HepG2 (cell line): ENCODE measurements around the gene NHERF2. TPM values are rescaled to one million over a fixed set of nuclear protein-coding genes. Genes with fewer than 3 reads are reported as not detected.

Experiments
- BRCA1 ChIP-seq: sonication (generic); formaldehyde crosslinking; IDR thresholded peaks from 2 replicates; pipeline ENCODE4 v1.4.0; 2020; ENCODE audit warnings: missing genetic modification reagents
- BRD4 ChIP-seq: sonication (generic); formaldehyde crosslinking; IDR thresholded peaks from 2 replicates; pipeline ENCODE4 v1.4.0; 2020; ENCODE audit warnings: missing genetic modification reagents
- DBP ChIP-seq: sonication (generic); formaldehyde crosslinking; IDR thresholded peaks from 2 replicates; pipeline ENCODE4 v1.4.0; 2020; ENCODE audit warnings: missing genetic modification reagents; ENCODE audit errors: not compliant biosample characterization
- FOXK2 ChIP-seq: fragments of 450-650 bp; IDR thresholded peaks from 2 replicates; pipeline ENCODE4 v1.6.1; 2016
- FOXP1 ChIP-seq, 2 experiments: fragments of 450-650 bp in 1 of 2; IDR thresholded peaks; 2 replicates each; pipeline ENCODE4 v1.6.1; 2017 to 2018; ENCODE audit warnings: antibody characterized with exemption in 1 of 2
- HINFP ChIP-seq: sonication (generic); formaldehyde crosslinking; IDR thresholded peaks from 2 replicates; pipeline ENCODE4 v1.4.0; 2020; ENCODE audit warnings: low read depth, mild to moderate bottlenecking, missing genetic modification reagents
- HMGXB3 ChIP-seq: sonication (generic); formaldehyde crosslinking; IDR thresholded peaks from 2 replicates; pipeline ENCODE4 v1.4.0; 2020; ENCODE audit warnings: missing genetic modification reagents, borderline replicate concordance
- KDM5A ChIP-seq: fragments of 200-600 bp; sonication (generic); IDR thresholded peaks from 2 replicates; pipeline ENCODE4 v1.7.0; 2018; ENCODE audit warnings: antibody characterized with exemption, mild to moderate bottlenecking, low read length, borderline replicate concordance
- MNT ChIP-seq: fragments of 450-650 bp; IDR thresholded peaks from 2 replicates; pipeline ENCODE4 v1.6.1; 2016
- NR2F6 ChIP-seq, 2 experiments: IDR thresholded peaks; 2 replicates each; pipeline ENCODE4 v1.6.1; 2016; ENCODE audit warnings: antibody characterized with exemption in 1 of 2, mild to moderate bottlenecking in 1 of 2
- RARA ChIP-seq: IDR thresholded peaks from 2 replicates; pipeline ENCODE4 v1.6.1; 2016; ENCODE audit warnings: missing genetic modification reagents, missing compliant biosample characterization
- SOX5 ChIP-seq: IDR thresholded peaks from 2 replicates; pipeline ENCODE4 v1.6.1; 2016; ENCODE audit warnings: borderline replicate concordance
- ZBTB14 ChIP-seq: sonication (generic); formaldehyde crosslinking; IDR thresholded peaks from 2 replicates; pipeline ENCODE4 v1.4.0; 2020; ENCODE audit warnings: missing genetic modification reagents
- ZFP36L2 ChIP-seq: sonication (generic); formaldehyde crosslinking; IDR thresholded peaks from 2 replicates; pipeline ENCODE4 v1.4.0; 2020; ENCODE audit warnings: missing genetic modification reagents
- ZNF256 ChIP-seq: sonication (generic); formaldehyde crosslinking; conservative IDR thresholded peaks from 2 replicates; pipeline ENCODE4 v1.4.0; 2020; ENCODE audit warnings: missing genetic modification reagents
- ZNF570 ChIP-seq: sonication (generic); formaldehyde crosslinking; IDR thresholded peaks from 2 replicates; pipeline ENCODE4 v1.4.0; 2020; ENCODE audit warnings: mild to moderate bottlenecking, missing genetic modification reagents, borderline replicate concordance
- ZNF7 ChIP-seq: IDR thresholded peaks from 2 replicates; pipeline ENCODE4 v1.6.1; 2016; ENCODE audit warnings: missing biosample characterization, missing genetic modification reagents
- ZNF747 ChIP-seq: sonication (generic); formaldehyde crosslinking; IDR thresholded peaks from 2 replicates; pipeline ENCODE4 v1.8.1; 2023; ENCODE audit warnings: missing genetic modification reagents, mild to moderate bottlenecking, borderline replicate concordance
- polyA plus RNA-seq, 8 experiments: library from polyadenylated mRNA; depleted of rRNA in 3 of 8; stranded (reverse) in 7 of 8; unstranded in 1 of 8; fragments of >200 nt; fragmentation: Illumina TruSeq in 4 of 8; extraction: Trizol in 4 of 8; gene quantifications; 2 replicates each; pipeline versions ENCODE4 v1.2.1 to v1.2.3, GENCODE V29; 2011 to 2016; ENCODE audit warnings: low read depth in 4 of 8, missing spikeins in 1 of 8, mixed read lengths in 1 of 8; ENCODE audit not compliant: insufficient read depth in 1 of 8
- total RNA-seq, 5 experiments: library from RNA; depleted of rRNA; stranded (reverse); fragments of >200 nt; fragmentation: Illumina TruSeq; extraction: Trizol; gene quantifications; 2 replicates each; pipeline ENCODE4 v1.2.3, GENCODE V29; 2016; ENCODE audit warnings: low read depth in 1 of 5

The NHERF2 gene
- total and polyA plus RNA-seq, 2 of the 13 experiments (the other 11 are each of a cell fraction or from before 2014, with no cell fraction given), result 23.7 to 39.3 TPM

GRCh38 chr16:2034696-2035430 is 8.2 kb downstream of the NHERF2 start (continued):
- TF ChIP-seq HMGXB3, result no peak
- no peak for TF ChIP-seq ZNF747 (CRISPR knock-in tag)
- no peak for TF ChIP-seq ZFP36L2 (CRISPR knock-in tag)
- no peak for TF ChIP-seq FOXK2
- TF ChIP-seq HINFP (CRISPR knock-in tag), result no peak
- TF ChIP-seq DBP, result no peak
- no peak for TF ChIP-seq BRCA1 (CRISPR knock-in tag)
- no peak for TF ChIP-seq NR2F6 (IDR thresholded peaks at IDR 0.05)
- 0 out of 2 replicates have a peak, but pooled peaks have one; percentile 8 for TF ChIP-seq NR2F6 (CRISPR knock-in tag; IDR thresholded peaks at IDR 0.05)
- TF ChIP-seq FOXP1 (IDR thresholded peaks at IDR 0.05), result no peak
- TF ChIP-seq FOXP1 (CRISPR knock-in tag; IDR thresholded peaks at IDR 0.05), result no peak
- no peak for TF ChIP-seq SOX5 (CRISPR knock-in tag)
- TF ChIP-seq ZNF256 (CRISPR knock-in tag), result no peak
- no peak for TF ChIP-seq MNT
- no peak for TF ChIP-seq ZNF570 (CRISPR knock-in tag)
- TF ChIP-seq ZNF7, result no peak
- no peak for TF ChIP-seq RARA
- peak; percentile 68; the same call in 1 of the 2 replicates for TF ChIP-seq BRD4
- no peak for TF ChIP-seq ZBTB14 (CRISPR knock-in tag)
- TF ChIP-seq KDM5A, result no peak
